GM12874 (cell line): ENCODE results near the gene ITGB2.

Source experiments
- CTCF ChIP-seq: IDR thresholded peaks from 2 replicates; pipeline ENCODE4 v1.5.1; 2011; ENCODE audit warnings: low read depth, mild to moderate bottlenecking, control low read depth, low read length, moderate library complexity; ENCODE audit not compliant: insufficient read depth

Gene ITGB2

GRCh38 chr21:44920694-44921604, at the start of gene ITGB2:
ITGB2 (minus strand) TSS chr21:44920899; CDS start chr21:44910782, 10,117 bp downstream.
- TF ChIP-seq CTCF = no peak

GRCh38 chr21:44969931-44970755, 49.4 kb upstream of the ITGB2 start:
- no peak for TF ChIP-seq CTCF

GRCh38 chr21:44969066-44969670, 48.5 kb upstream of the ITGB2 start:
- no peak for TF ChIP-seq CTCF

GRCh38 chr21:44967082-44968047, 46.7 kb upstream of the ITGB2 start:
- no peak for TF ChIP-seq CTCF

GRCh38 chr21:44966135-44967081, 45.7 kb upstream of the ITGB2 start:
- no peak for TF ChIP-seq CTCF

- TF ChIP-seq CTCF = no peak
Measured at GRCh38 chr21:44965251-44966022, 44.7 kb upstream of the ITGB2 start.
